Sigmoid colon (tissue), 4 donors: Measurements from ENCODE around the gene CSAD.

ENCODE experiments used
- EP300 ChIP-seq, 4 donors: sonication (generic); formaldehyde crosslinking; IDR thresholded peaks; one replicate each; pipeline ENCODE4 v1.6.1; 2017; ENCODE audit warnings: antibody characterized with exemption in 4 of 4
- POLR2A ChIP-seq, 2 donors: fragments of 450-650 bp; IDR thresholded peaks; one replicate each; pipeline ENCODE4 v1.6.1; 2016; ENCODE audit warnings: antibody characterized with exemption in 2 of 2, mild to moderate bottlenecking in 2 of 2, moderate library complexity in 2 of 2
- POLR2AphosphoS5 ChIP-seq, 4 donors: sonication (generic); formaldehyde crosslinking; IDR thresholded peaks; one replicate each; pipeline ENCODE4 v1.6.1; 2017; ENCODE audit warnings: antibody characterized with exemption in 4 of 4
- TF ChIP-seq, protein P1 (sequence below), 4 experiments: fragments of 450-650 bp in 3 of 4; fragments of 200-600 bp in 1 of 4; IDR thresholded peaks; one replicate each; pipeline ENCODE4 v1.5.1; 2016 to 2019; ENCODE audit warnings: antibody characterized with exemption in 4 of 4, mild to moderate bottlenecking in 3 of 4, moderate library complexity in 2 of 4

DNA sequence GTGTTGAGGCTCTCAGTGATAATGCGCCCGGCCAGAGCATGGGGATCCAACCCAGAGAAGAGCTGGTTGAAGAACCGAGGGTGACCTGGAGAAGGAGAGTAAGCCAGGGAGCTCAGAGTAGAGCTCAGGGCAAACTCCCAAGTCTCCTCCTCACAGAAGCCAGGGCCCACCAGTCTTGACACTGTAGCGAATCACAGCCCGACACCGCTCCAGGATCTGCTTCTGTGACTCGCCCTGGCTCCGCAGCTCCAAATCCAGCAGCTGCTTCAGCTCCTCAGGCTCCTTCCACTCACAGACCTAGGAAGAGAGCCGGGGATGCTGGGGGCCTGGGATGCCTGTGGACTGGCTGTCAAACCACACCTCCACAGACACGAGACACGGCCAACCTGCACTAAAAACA, 8.4 kb downstream of the CSAD start:
- TF ChIP-seq POLR2AphosphoS5 (IDR thresholded peaks at IDR 0.05), result no peak
- TF ChIP-seq, protein P1, sequence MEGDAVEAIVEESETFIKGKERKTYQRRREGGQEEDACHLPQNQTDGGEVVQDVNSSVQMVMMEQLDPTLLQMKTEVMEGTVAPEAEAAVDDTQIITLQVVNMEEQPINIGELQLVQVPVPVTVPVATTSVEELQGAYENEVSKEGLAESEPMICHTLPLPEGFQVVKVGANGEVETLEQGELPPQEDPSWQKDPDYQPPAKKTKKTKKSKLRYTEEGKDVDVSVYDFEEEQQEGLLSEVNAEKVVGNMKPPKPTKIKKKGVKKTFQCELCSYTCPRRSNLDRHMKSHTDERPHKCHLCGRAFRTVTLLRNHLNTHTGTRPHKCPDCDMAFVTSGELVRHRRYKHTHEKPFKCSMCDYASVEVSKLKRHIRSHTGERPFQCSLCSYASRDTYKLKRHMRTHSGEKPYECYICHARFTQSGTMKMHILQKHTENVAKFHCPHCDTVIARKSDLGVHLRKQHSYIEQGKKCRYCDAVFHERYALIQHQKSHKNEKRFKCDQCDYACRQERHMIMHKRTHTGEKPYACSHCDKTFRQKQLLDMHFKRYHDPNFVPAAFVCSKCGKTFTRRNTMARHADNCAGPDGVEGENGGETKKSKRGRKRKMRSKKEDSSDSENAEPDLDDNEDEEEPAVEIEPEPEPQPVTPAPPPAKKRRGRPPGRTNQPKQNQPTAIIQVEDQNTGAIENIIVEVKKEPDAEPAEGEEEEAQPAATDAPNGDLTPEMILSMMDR (IDR thresholded peaks at IDR 0.05), result no peak
- no peak for TF ChIP-seq POLR2A (IDR thresholded peaks at IDR 0.05)
- no peak for TF ChIP-seq EP300 (IDR thresholded peaks at IDR 0.05)
